ENCODE measurements around the gene ZFYVE26.

DNA sequence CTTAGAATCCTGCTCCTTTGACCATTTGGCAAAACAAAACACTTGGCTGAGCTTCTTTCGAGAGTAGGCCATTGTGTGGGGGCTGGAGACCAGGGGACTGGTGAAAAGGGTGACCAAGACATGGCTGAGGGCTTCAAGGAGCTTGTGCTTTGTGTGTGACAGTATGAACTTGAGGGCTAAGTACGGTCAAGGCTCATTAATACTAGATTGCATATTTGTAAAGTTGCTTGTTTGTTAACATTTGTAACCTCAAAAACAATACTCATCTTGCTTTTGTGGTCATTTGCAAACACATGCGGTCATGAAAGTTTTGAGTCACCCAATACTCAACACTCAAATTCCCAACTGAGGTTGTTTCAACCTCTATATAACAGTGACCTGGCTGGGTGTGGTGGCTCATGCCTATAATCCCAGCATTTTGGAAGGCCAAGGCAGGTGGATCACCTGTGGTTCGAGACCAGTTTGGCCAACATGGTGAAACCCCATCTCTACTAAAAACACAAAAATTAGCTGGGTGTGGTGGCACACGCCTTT is 42.5 kb downstream of the ZFYVE26 start:
- TF ChIP-seq EGR1 (IDR thresholded peaks at IDR 0.05): no peak
- TF ChIP-seq YY1 (IDR thresholded peaks at IDR 0.05; ENCODE audit: low read depth): no peak
- TF ChIP-seq, protein P1, sequence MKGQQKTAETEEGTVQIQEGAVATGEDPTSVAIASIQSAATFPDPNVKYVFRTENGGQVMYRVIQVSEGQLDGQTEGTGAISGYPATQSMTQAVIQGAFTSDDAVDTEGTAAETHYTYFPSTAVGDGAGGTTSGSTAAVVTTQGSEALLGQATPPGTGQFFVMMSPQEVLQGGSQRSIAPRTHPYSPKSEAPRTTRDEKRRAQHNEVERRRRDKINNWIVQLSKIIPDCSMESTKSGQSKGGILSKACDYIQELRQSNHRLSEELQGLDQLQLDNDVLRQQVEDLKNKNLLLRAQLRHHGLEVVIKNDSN (IDR thresholded peaks at IDR 0.05): no peak
- TF ChIP-seq RAD21 (IDR thresholded peaks at IDR 0.05; ENCODE audit: low read depth): no peak
- no peak for TF ChIP-seq EP300 (IDR thresholded peaks at IDR 0.05; ENCODE audit: borderline replicate concordance)
- no peak for TF ChIP-seq CEBPB (IDR thresholded peaks at IDR 0.05)
- no peak for TF ChIP-seq MAX (IDR thresholded peaks at IDR 0.05)
- no peak for TF ChIP-seq ZBTB7A (IDR thresholded peaks at IDR 0.05; ENCODE audit: low read depth)

Measured in Ishikawa (cell line).